HL-60/S4 treated with phorbol 12-myristate 13-acetate at 8.2 ng/mL for 4 days and 3 days (cell line): Measurements from ENCODE around the gene MCM5.

ENCODE experiments used
- in situ Hi-C: fragments of 300-500 bp; cut with MboI; formaldehyde crosslinking; loops from 2 replicates; pipeline ENCODE4 v1.15.0; 2022; ENCODE audit warnings: low sequenced_read_pairs

The MCM5 gene

GRCh38 chr22:35399678-35400500 lies at the start of gene MCM5:
Gene MCM5 (plus strand): TSS chr22:35400140. CDS start chr22:35400439, 299 bp downstream.
- in situ Hi-C loops, result no loop called here

GRCh38 chr22:35350539-35351503 lies 49.1 kb upstream of the MCM5 start:
- in situ Hi-C loops, result loop anchor here (25.0 kb wide), 1 partner anchor 761 kb away; no protein-coding TSS in a partner anchor

GRCh38 chr22:35352214-35353111 lies 47.5 kb upstream of the MCM5 start:
- in situ Hi-C loops, result loop anchor here (25.0 kb wide), 1 partner anchor 760 kb away; no protein-coding TSS in a partner anchor

- in situ Hi-C loops, result loop anchor here (25.0 kb wide), 1 partner anchor 759 kb away; no protein-coding TSS in a partner anchor
Measured at GRCh38 chr22:35353318-35353717, 46.6 kb upstream of the MCM5 start.

GRCh38 chr22:35354068-35354467 lies 45.9 kb upstream of the MCM5 start:
- in situ Hi-C loops, result loop anchor here (25.0 kb wide), 1 partner anchor 758 kb away; no protein-coding TSS in a partner anchor

- in situ Hi-C loops, result loop anchor here (25.0 kb wide), 1 partner anchor 754 kb away; no protein-coding TSS in a partner anchor
Measured at GRCh38 chr22:35357883-35358621, 41.9 kb upstream of the MCM5 start.

GRCh38 chr22:35359380-35360065 lies 40.4 kb upstream of the MCM5 start:
- in situ Hi-C loops, result loop anchor here (25.0 kb wide), 1 partner anchor 753 kb away; no protein-coding TSS in a partner anchor

- in situ Hi-C loops, result loop anchor here (25.0 kb wide), 1 partner anchor 751 kb away; no protein-coding TSS in a partner anchor
Measured at GRCh38 chr22:35361001-35361558, 38.9 kb upstream of the MCM5 start.

- in situ Hi-C loops, result loop anchor here (25.0 kb wide), 1 partner anchor 749 kb away; no protein-coding TSS in a partner anchor
Measured at GRCh38 chr22:35363566-35364086, 36.3 kb upstream of the MCM5 start.

- in situ Hi-C loops, result loop anchor here (25.0 kb wide), 1 partner anchor 748 kb away; no protein-coding TSS in a partner anchor
Measured at GRCh38 chr22:35364230-35364629, 35.7 kb upstream of the MCM5 start.

- in situ Hi-C loops, result loop anchor here (25.0 kb wide), 1 partner anchor 745 kb away; no protein-coding TSS in a partner anchor
Measured at GRCh38 chr22:35367331-35367886, 32.5 kb upstream of the MCM5 start.

GRCh38 chr22:35368386-35368785 lies 31.6 kb upstream of the MCM5 start:
- in situ Hi-C loops, result loop anchor here (25.0 kb wide), 1 partner anchor 744 kb away; no protein-coding TSS in a partner anchor

GRCh38 chr22:35369996-35370395 lies 29.9 kb upstream of the MCM5 start:
- in situ Hi-C loops, result loop anchor here (25.0 kb wide), 1 partner anchor 742 kb away; no protein-coding TSS in a partner anchor

GRCh38 chr22:35373781-35374180 lies 26.2 kb upstream of the MCM5 start:
- in situ Hi-C loops, result loop anchor here (25.0 kb wide), 1 partner anchor 739 kb away; no protein-coding TSS in a partner anchor

GRCh38 chr22:35375031-35375430 lies 24.9 kb upstream of the MCM5 start:
- in situ Hi-C loops, result no loop called here

GRCh38 chr22:35375526-35375925 lies 24.4 kb upstream of the MCM5 start:
- in situ Hi-C loops, result no loop called here

- in situ Hi-C loops, result no loop called here
Measured at GRCh38 chr22:35376728-35377472, 23.0 kb upstream of the MCM5 start.
